ENCODE measurements around the gene TMEM213. TPM values are rescaled to one million over a fixed set of nuclear protein-coding genes. Genes with fewer than 3 reads are reported as not detected.

TMEM213 gene
- total and polyA plus RNA-seq, 9 of the 15 experiments (the other 6 are each of a cell fraction or from before 2014, with no cell fraction given) = not detected

GRCh38 chr7:138876326-138876725, 78.5 kb downstream of the TMEM213 start:
- Histone ChIP-seq H2AFZ (ENCODE audit: low read depth, low read length) (no peak overlapping the region), H3K79me2 (ENCODE audit: control insufficient read depth, insufficient read depth, low read length) (no peaks in the 10 kb centered on the region), H3K4me3 (no peak overlapping the region), H3K9me1 (ENCODE audit: control insufficient read depth, insufficient read depth, low read length) (peaks cover 3% of the 10 kb centered on the region), H3K27ac (ENCODE audit: extremely low read depth, low read depth, low read length) (no peak overlapping the region), H3K36me3 (ENCODE audit: control insufficient read depth, insufficient read depth, low read length) (no peaks in the 10 kb centered on the region), H3K4me2 (ENCODE audit: insufficient read depth, low read length) (no peak overlapping the region), H3K9ac (ENCODE audit: insufficient read depth in 1 of 2, low read depth in 2 of 2, low read length in 2 of 2) (no peak overlapping the region), H4K20me1 (replicated peaks; ENCODE audit: control insufficient read depth, insufficient read depth, low read length) (no peaks in the 10 kb centered on the region), H3K4me1 (replicated peaks in 1 of 2; ENCODE audit: control insufficient read depth in 2 of 2, insufficient read depth in 2 of 2, low read length in 2 of 2) (no peaks in the 10 kb centered on the region), H3K27me3 (ENCODE audit: control insufficient read depth in 2 of 2, insufficient read depth in 2 of 2, low read length in 2 of 2) (peaks cover 20 to 43% of the 10 kb centered on the region in 2 experiments; a peak in 4 of 5 replicates), H3K9me3 (replicated peaks; ENCODE audit: control insufficient read depth, insufficient read depth, low read depth, low read length) (no peaks in the 10 kb centered on the region)
- ChIA-PET POLR2A (no interaction called here), CTCF (ENCODE audit: low intra/inter-chr PET ratio) (no interaction called here)
- WGBS (ENCODE audit: insufficient coverage, low coverage, missing lambda C conversion rate) = 10% methylated on average over 4 of the region's 4 CpGs
- FAIRE-seq (no peak), ATAC-seq (no peak), DNase-seq (ENCODE audit: extremely low read depth in 1 of 4, low spot score in 3 of 4) (no peak)
- in situ Hi-C loops (cut with MboI) (no loop called here), intact Hi-C loops (cut with micrococcal nuclease) (no loop called here)
- no TSS peak for BruUV-seq (replicated peaks)
- TF ChIP-seq ZNF77 (CRISPR knock-in tag; IDR thresholded peaks at IDR 0.05) (no peak), KAT8 (IDR thresholded peaks at IDR 0.05; ENCODE audit: low read depth) (no peak), NFXL1 (CRISPR knock-in tag; IDR thresholded peaks at IDR 0.05) (no peak), ILK (tag; IDR thresholded peaks at IDR 0.05; ENCODE audit: borderline replicate concordance, low read depth) (no peak), ZBTB34 (CRISPR knock-in tag; IDR thresholded peaks at IDR 0.05) (no peak), ZNF79 (CRISPR knock-in tag; IDR thresholded peaks at IDR 0.05; ENCODE audit: low read depth) (no peak), EZH2 (IDR thresholded peaks at IDR 0.05; ENCODE audit: borderline replicate concordance, low read depth, low read length) (no peak), NFYB (IDR thresholded peaks at IDR 0.05; ENCODE audit: extremely low read depth, insufficient read length) (no peak), CBX8 (IDR thresholded peaks at IDR 0.05; ENCODE audit: borderline replicate concordance, extremely low read depth, low read depth, low read length, poor library complexity, severe bottlenecking) (no peak), ZNF263 (CRISPR knock-in tag; IDR thresholded peaks at IDR 0.05; ENCODE audit: borderline replicate concordance) (no peak), ZNF398 (CRISPR knock-in tag; IDR thresholded peaks at IDR 0.05) (no peak), ZNF41 (CRISPR knock-in tag; conservative IDR thresholded peaks at IDR 0.05) (no peak), FOXA1 (IDR thresholded peaks at IDR 0.05; ENCODE audit: borderline replicate concordance) (no peak), PURB (CRISPR knock-in tag; IDR thresholded peaks at IDR 0.05; ENCODE audit: low read depth) (no peak), GATAD2A (IDR thresholded peaks at IDR 0.05) (no peak), ZFP1 (CRISPR knock-in tag; IDR thresholded peaks at IDR 0.05) (no peak), ZNF143 (CRISPR knock-in tag; IDR thresholded peaks at IDR 0.05) (no peak), MLLT1 (IDR thresholded peaks at IDR 0.05) (no peak), E2F3 (CRISPR knock-in tag; IDR thresholded peaks at IDR 0.05) (no peak), SIN3A (IDR thresholded peaks at IDR 0.05; ENCODE audit: borderline replicate concordance in 2 of 2, control insufficient read depth in 1 of 2, low read depth in 2 of 2, low read length in 2 of 2) (no peak)
